Colonic mucosa (tissue), 4 donors: ENCODE results near the gene SOSTDC1. TPM values are rescaled to one million over a fixed set of nuclear protein-coding genes. Genes with fewer than 3 reads are reported as not detected.
A peak's percentile ranks its signal among the peaks of the same experiment; 100 is the strongest.

Experiments used
- DNase-seq: peaks from one replicate; pipeline ENCODE4 v3.0.0-alpha.2; 2020
- H3K27ac ChIP-seq: fragments of 200-600 bp; one replicate; pipeline ENCODE4 v1.8.0; 2021
- H3K27me3 ChIP-seq: fragments of 200-600 bp; one replicate; pipeline ENCODE4 v1.8.0; 2021
- H3K36me3 ChIP-seq: fragments of 200-600 bp; one replicate; pipeline ENCODE4 v1.8.0; 2021
- H3K4me1 ChIP-seq: fragments of 200-600 bp; one replicate; pipeline ENCODE4 v1.8.0; 2021; ENCODE audit warnings: mild to moderate bottlenecking
- H3K4me3 ChIP-seq: fragments of 200-600 bp; one replicate; pipeline ENCODE4 v1.8.0; 2021
- H3K9ac ChIP-seq, 2 donors: one replicate each; pipeline ENCODE4 v1.7.0; 2013; ENCODE audit warnings: control low read depth in 2 of 2, low read depth in 2 of 2, low read length in 2 of 2
- H3K9me3 ChIP-seq: fragments of 200-600 bp; one replicate; pipeline ENCODE4 v1.8.0; 2021
- CTCF ChIP-seq: fragments of 200-600 bp; IDR thresholded peaks from one replicate; pipeline ENCODE4 v1.8.0; 2022; ENCODE audit warnings: antibody characterized with exemption, mild to moderate bottlenecking
- intact Hi-C: fragments of 100-400 bp; cut with DNase I; formaldehyde crosslinking; loops from one replicate; pipeline ENCODE4 v1.14.1; 2022
- total RNA-seq, 2 donors: library from RNA; stranded (reverse); fragmentation: NEBNext Ultra II Directional in 1 of 2; extraction: Animal tissue kit (Norgen Biotek cat#: 25700) in 1 of 2; gene quantifications; one replicate each; pipeline ENCODE4 v1.2.1, GENCODE V29; 2021
- donor health status: healthy.
- donor health status: DM: no; HTN: no; CAD: no.
- donor health status: DM: no; HTN: no; CAD: no.

SOSTDC1 gene
- total RNA-seq, 2 donors from 2014 or later, result 4.7 to 7.2 TPM

- Histone ChIP-seq H3K27ac (no peak overlapping the region), H3K4me3 (no peak overlapping the region), H3K36me3 (no peaks in the 10 kb centered on the region), H3K27me3 (no peaks in the 10 kb centered on the region), H3K9me3 (no peaks in the 10 kb centered on the region), H3K4me1 (peaks cover 5% of the 10 kb centered on the region), H3K9ac (no peak overlapping the region)
- DNase-seq, result no peak
- intact Hi-C loops, result loop anchor here (10.0 kb wide), 1 partner anchor 338 kb away; no protein-coding TSS in a partner anchor
- TF ChIP-seq CTCF, result no peak
Measured at GRCh38 chr7:16422917-16423316, 42.6 kb downstream of the SOSTDC1 start.

GRCh38 chr7:16422103-16422435, 43.5 kb downstream of the SOSTDC1 start:
- H3K9ac ChIP-seq, result peak overlapping the region in 1 of 2 donors; percentile 82
- no peak overlapping the region for H3K4me3 ChIP-seq
- no peak for DNase-seq
- TF ChIP-seq CTCF, result no peak
- peak overlapping the region; percentile 98 for H3K27ac ChIP-seq
- H3K36me3 ChIP-seq, result no peaks in the 10 kb centered on the region
- no peaks in the 10 kb centered on the region for H3K27me3 ChIP-seq
- H3K4me1 ChIP-seq, result peaks cover 5% of the 10 kb centered on the region
- no peaks in the 10 kb centered on the region for H3K9me3 ChIP-seq
- intact Hi-C loops, result loop anchor here (10.0 kb wide), 1 partner anchor 337 kb away; no protein-coding TSS in a partner anchor

- H3K9ac ChIP-seq, result peak within 1 kb of the TSS; percentile 82 to 85
Measured at GRCh38 chr7:16421333-16422102, 44.0 kb downstream of the SOSTDC1 start, which contains the start of gene CRPPA. CRPPA (minus strand) TSS chr7:16421538; CDS start chr7:16421322, 216 bp downstream.

GRCh38 chr7:16420649-16421332, 44.7 kb downstream of the SOSTDC1 start:
- peak; percentile 19 for TF ChIP-seq CTCF
- peak overlapping the region; percentile 51 for H3K4me3 ChIP-seq
- H3K27ac ChIP-seq, result peak overlapping the region; percentile 98
- no peaks in the 10 kb centered on the region for H3K36me3 ChIP-seq
- H3K9ac ChIP-seq, result peak overlapping the region; percentile 82 to 85
- H3K9me3 ChIP-seq, result no peaks in the 10 kb centered on the region
- peaks cover 5% of the 10 kb centered on the region for H3K4me1 ChIP-seq
- DNase-seq, result peak; percentile 91
- H3K27me3 ChIP-seq, result no peaks in the 10 kb centered on the region
- intact Hi-C loops, result loop anchor here (10.0 kb wide), 1 partner anchor 336 kb away; no protein-coding TSS in a partner anchor

More at GRCh38 chr7:16421333-16422102, 44.0 kb downstream of the SOSTDC1 start, which contains the start of gene CRPPA:
- Histone ChIP-seq H3K4me1 (peaks cover 5% of the 10 kb centered on the region), H3K4me3 (peak within 1 kb of the TSS; percentile 51), H3K27me3 (no peaks in the 10 kb centered on the region), H3K36me3 (no peaks in the 10 kb centered on the region), H3K27ac (peak within 1 kb of the TSS; percentile 98), H3K9me3 (no peaks in the 10 kb centered on the region)
- intact Hi-C loops, result loop anchor here (10.0 kb wide), 1 partner anchor 337 kb away; no protein-coding TSS in a partner anchor
- DNase-seq, result peak; percentile 49
- TF ChIP-seq CTCF, result no peak

- intact Hi-C loops, result loop anchor here (10.0 kb wide), 1 partner anchor 335 kb away; no protein-coding TSS in a partner anchor
- no peaks in the 10 kb centered on the region for H3K9me3 ChIP-seq
- H3K4me3 ChIP-seq, result peak overlapping the region; percentile 51
- H3K27ac ChIP-seq, result peak overlapping the region; percentile 98
- peaks cover 5% of the 10 kb centered on the region for H3K4me1 ChIP-seq
- DNase-seq, result no peak
- no peaks in the 10 kb centered on the region for H3K36me3 ChIP-seq
- peak overlapping the region in 1 of 2 donors; percentile 82 for H3K9ac ChIP-seq
- TF ChIP-seq CTCF, result no peak
- H3K27me3 ChIP-seq, result no peaks in the 10 kb centered on the region
Measured at GRCh38 chr7:16420329-16420648, 45.2 kb downstream of the SOSTDC1 start.
